HG03558 (cell line): ENCODE data around the gene PTPN14.

Experiments
- ATAC-seq: cut with Tn5 transposase; IDR thresholded peaks from one replicate; pipeline ENCODE4 v1.9.1; 2021; ENCODE audit warnings: moderate number of reproducible peaks; ENCODE audit not compliant: unreplicated experiment; ENCODE audit errors: extremely low read depth

The PTPN14 gene

GRCh38 chr1:214326406-214326805, 225.0 kb downstream of the PTPN14 start:
- no peak for ATAC-seq

GRCh38 chr1:214324896-214325800, 226.3 kb downstream of the PTPN14 start:
- ATAC-seq: no peak

DNA sequence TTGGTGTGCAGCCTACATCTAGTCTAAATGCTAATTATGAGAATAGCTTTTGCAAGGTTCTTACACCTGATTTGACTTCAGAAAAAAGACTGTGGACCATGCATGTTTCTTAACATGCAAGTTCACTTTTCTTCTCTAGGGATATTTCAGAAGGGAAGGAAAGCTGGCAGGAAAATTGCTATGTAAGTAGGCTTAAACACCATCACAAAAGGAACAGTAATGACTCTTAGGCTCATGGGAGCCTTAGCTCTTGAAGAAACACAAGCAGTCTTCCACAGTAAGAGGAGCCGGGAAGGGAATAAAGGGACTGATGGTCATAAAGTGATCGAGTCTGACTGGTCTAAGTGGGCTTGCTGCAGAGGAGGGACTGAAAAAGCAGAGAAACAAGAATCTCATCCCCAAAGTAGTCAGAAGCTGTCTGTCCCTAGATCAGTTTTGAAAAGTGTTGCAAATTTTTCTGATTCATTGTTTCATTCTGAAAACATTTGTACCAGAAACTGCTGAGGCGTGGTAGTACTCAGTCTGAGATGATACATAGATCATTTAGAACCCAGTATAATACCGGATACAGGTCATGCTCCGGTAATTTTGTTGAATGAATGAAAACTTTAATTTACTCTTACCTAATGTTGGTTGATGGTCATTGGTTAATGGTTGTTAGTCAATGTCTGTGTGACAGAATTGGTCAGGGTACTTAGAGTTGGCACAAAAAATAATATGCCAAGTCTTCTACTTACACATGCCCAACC, 229.5 kb downstream of the PTPN14 start:
- peak; percentile 71 for ATAC-seq

DNA sequence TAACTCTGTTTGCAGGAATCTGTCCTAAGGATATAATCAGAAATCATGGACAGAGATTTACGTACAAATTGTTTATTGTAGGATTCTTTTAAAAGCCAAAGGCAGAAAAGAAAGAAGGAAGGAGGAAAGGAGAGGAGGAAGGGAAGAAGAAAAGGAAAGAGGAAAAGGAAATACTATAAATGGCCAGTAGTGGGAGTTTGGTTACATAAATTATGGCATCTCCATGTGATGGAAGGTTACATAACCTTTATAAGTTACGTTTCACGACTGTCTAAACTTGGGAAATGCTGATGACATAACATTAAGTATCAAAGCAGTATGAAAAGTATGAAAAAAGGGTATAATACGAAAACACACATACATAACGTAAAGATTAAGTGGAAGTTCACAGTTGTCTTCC, 231.5 kb downstream of the PTPN14 start:
- no peak for ATAC-seq

DNA sequence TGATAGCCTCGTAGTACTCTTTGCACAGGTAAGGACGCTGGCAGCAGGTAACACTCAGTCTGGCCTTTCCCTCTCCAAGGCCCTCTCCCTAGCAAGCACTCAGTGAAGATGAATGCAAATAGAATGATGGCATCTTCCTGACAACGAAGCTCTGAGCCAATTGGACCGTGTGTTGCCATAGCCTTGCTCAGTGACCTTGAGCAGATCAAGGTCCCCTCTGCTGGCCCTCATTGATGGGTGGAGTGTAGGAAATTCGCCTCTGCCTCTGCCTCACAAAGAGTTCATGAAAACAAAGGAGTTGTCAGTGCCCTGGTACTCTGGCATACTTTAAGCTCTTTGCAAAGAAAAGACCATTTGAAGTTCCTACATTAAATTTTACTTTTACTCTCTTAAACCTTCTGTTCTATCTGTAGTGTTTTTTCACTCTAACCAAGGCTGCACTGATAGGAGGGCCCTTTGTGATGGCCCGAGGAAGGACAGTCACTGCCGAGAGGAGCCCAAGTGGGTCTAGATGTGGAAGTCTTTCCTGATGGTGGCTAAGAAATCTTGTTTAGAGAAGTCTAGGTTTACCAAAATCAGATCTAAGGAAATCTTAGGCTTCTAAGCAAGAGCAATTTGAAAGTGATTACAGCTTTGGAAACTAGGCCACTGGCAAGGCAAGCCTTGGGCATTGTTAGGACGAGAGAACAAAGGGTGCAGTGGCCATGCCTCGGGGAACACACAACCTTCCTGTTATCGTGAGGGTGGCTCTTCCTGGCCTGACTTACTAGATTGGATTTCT, 232.3 kb downstream of the PTPN14 start:
- ATAC-seq: no peak

GRCh38 chr1:214318356-214318755, 233.0 kb downstream of the PTPN14 start:
- no peak for ATAC-seq

DNA sequence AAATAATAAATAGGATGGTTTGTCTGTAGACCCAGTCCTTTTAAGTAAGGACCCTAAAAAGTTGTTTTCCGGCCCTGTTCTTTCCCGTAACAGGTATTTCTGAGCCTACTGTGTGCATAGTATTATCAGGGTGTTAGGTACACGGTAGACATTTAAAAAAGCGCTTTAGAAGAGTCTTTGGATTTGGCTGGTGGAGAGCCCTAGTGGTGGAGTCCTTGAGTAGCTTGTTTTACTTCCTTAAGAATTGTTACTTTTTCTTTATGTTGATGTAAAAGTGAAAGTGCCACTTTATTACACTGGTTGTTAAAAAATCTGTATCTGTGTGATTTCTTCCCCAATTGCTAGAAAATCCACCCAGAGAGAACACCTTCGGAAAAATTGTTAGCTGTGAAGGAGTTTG, 233.7 kb downstream of the PTPN14 start:
- no peak for ATAC-seq

DNA sequence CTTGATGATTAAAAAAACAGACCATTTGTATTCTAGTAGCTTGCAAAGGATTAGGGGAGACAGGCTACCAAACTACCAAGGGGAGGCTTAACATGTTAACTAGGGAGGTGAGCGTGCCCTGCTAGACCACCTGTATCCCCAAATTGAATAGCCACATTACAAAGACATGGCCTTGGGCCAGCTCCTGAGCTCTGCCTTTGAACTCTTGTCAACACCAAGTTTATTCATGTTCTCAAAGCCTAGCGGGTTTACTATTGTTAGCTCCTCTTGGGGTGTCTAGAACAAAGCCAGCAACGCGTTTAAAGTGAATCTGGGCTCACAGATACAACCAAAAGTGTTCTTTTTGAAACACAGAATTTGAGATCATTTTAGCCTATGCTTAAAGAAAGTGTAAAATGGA, 234.1 kb downstream of the PTPN14 start:
- ATAC-seq: no peak

GRCh38 chr1:214316593-214316992, 234.8 kb downstream of the PTPN14 start:
- ATAC-seq: no peak

DNA sequence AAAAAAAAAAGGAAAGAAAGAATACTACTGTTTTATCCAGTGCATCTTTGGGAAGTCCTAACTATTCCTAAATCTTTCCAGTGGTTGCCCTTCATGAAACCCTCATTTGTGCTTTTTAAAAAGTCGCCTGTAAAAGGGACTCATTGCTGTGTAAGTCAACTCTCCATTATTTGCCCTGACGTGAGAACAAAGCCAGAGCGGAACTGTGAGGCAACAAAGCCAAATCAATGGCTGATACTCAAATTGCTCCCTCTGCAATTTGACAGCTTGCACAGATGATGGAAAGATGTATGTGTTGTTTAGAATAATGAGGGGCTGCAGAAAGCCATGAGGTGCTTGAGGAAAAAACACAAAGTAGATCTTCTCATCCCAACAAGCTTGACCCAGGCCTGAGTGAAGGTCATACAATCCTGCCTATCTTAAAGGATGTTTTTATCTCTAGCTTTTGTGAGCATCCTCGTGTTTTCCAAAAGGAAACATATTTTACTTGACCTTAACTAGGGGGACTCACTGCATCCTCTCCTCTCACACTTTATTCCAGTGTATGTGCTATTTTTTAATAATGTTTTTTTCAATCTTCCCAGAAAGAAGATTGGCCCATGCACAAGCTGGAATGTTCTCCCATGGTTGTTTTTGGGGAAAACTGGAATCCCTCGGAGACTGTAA, 237.1 kb downstream of the PTPN14 start:
- ATAC-seq: no peak

DNA sequence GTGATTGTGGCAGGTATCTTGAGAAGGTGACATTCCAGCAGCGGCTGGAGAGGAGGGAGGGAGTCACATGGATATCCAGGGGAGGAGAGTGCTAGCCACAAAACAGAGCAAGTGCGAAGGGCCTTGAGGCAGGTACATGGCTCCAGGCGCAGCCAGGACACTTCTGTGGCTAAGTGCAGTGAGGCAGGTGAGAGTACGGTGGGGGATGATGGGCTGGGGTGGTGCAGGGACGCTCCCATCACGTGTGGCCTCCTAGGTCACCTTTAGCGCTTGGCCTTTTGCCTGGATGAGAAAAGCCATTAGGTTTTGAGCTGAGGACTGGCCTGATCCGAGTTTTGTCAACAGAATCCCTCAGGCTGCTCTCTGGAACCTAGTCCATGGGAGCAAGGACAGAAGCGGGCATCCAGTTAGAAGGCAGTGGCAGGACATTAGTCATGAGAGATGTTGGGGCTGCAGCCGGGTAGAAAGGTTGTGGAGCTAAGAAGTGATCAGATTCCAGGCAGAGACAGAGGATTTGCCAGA, 238.8 kb downstream of the PTPN14 start:
- ATAC-seq: no peak

- no peak for ATAC-seq
Observed at GRCh38 chr1:214310777-214311690, 240.4 kb downstream of the PTPN14 start.

- peak; percentile 49 for ATAC-seq
Observed at GRCh38 chr1:214310010-214310409, 241.4 kb downstream of the PTPN14 start.

DNA sequence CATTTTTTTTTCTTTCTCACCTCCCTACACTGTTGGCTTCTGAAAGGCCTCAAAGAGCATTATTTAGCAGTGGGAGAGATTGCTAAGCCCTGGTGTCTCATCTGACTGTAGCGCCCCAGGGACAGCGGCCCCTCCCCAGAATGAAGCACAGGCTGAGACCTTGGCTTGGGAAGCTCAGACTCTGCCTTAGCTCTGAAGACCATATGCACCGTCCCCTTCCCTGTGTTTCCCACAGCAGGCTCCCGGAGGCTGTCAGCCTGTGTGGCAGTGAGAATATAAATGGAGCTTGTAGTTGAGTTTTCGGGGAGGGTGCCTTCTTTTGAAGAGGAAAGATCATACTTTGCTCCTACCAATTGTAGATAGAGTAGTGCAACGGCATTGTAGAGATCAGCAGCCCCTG, 245.1 kb downstream of the PTPN14 start:
- no peak for ATAC-seq

DNA sequence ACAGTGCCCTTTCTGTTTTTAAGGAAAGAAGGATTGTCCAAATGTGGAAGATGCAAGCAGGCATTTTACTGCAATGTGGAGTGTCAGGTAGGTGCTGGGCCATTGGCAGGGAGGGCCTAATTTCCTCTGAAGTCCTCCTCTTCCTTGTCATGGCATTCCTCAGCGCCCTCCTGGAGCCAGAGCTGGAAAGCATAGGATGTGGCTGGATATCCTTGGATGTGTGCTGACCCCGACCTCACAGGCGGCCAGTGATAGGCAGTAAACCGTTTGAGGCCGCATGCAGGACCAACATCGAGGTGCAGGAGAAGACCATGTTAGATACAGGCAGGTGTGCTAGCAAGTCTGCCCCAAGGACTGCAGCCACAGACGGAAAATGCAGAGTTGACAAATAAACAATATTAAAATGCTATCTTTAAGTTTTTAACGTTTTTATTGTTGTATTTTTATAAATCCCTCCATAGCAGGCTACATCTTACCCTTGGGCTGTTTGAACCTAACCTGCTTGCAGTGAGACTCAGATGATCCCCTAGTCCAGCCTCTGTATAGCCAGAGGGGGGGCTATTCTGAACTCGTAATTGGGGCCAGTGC, 246.1 kb downstream of the PTPN14 start:
- no peak for ATAC-seq

GRCh38 chr1:214303141-214303930, 248.1 kb downstream of the PTPN14 start:
- no peak for ATAC-seq

- ATAC-seq: no peak
Observed at GRCh38 chr1:214301526-214301925, 249.9 kb downstream of the PTPN14 start.
